Sigmoid colon (tissue), 4 donors: ENCODE results near the gene TOP2A.
A peak's percentile ranks its signal among the peaks of the same experiment; 100 is the strongest.

ENCODE experiments used
- CTCF ChIP-seq, 4 experiments: fragments of 450-650 bp in 3 of 4; fragments of 200-600 bp in 1 of 4; IDR thresholded peaks; one replicate each; pipeline ENCODE4 v1.5.1; 2016 to 2019; ENCODE audit warnings: antibody characterized with exemption in 4 of 4, mild to moderate bottlenecking in 3 of 4, moderate library complexity in 2 of 4
- EP300 ChIP-seq, 4 donors: sonication (generic); formaldehyde crosslinking; IDR thresholded peaks; one replicate each; pipeline ENCODE4 v1.6.1; 2017; ENCODE audit warnings: antibody characterized with exemption in 4 of 4

DNA sequence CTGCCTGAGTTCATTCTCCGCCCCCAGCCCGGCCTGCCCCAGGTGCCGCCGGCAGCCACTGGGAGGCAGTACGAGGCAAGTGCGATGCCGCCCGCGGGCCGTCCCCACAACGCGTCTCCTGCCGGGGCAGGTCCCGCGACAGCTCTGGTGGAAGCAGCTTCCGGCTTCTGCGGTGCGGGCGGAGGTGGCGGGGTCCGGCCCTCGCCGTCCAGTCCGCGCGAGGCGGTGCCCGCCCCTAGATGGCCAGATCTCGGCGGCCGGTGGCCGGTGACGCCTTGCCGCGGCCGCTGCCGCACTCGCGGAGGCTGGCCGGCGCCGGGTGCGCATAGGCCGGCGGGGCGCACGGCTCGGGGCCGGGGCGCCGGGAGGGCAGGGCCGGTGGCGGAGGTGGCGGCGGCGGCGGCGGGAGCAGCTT is 55.0 kb downstream of the TOP2A start:
- TF ChIP-seq CTCF (IDR thresholded peaks at IDR 0.05) (peak in 2 of 4 experiments; percentile 33 to 47), EP300 (IDR thresholded peaks at IDR 0.05) (no peak)
